Right lobe of liver (tissue), 6 donors: ENCODE measurements around the gene NOM1. TPM values are rescaled to one million over a fixed set of nuclear protein-coding genes. Genes with fewer than 3 reads are reported as not detected.

ENCODE experiments used
- ATAC-seq, 4 donors: fragments of 200-7000 bp; cut with Tn5 transposase; one replicate each; pipeline ENCODE4 v1.9.1; 2020; ENCODE audit warnings: mild to moderate bottlenecking in 4 of 4, moderate library complexity in 4 of 4
- DNase-seq, 3 donors: peaks; one replicate each; pipeline ENCODE4 v3.0.0-alpha.2; 2020
- H3K27ac ChIP-seq, 3 donors: fragments of 200-600 bp; one replicate each; pipeline ENCODE4 v1.8.0; 2022
- H3K27me3 ChIP-seq, 2 donors: fragments of 200-600 bp; one replicate each; pipeline ENCODE4 v1.8.0; 2022
- H3K36me3 ChIP-seq, 4 donors: fragments of 200-600 bp; sonication (generic) in 1 of 4; one replicate each; pipeline versions ENCODE4 v1.5.1 to v1.8.0; 2017 to 2022; ENCODE audit warnings: control low read depth in 1 of 4
- H3K4me1 ChIP-seq, 4 donors: fragments of 200-600 bp; sonication (generic) in 1 of 4; one replicate each; pipeline versions ENCODE4 v1.5.1 to v1.8.0; 2017 to 2022; ENCODE audit warnings: control low read depth in 1 of 4
- H3K4me3 ChIP-seq, 3 donors: fragments of 200-600 bp; one replicate each; pipeline ENCODE4 v1.8.0; 2022
- H3K9me3 ChIP-seq, 4 donors: fragments of 200-600 bp; sonication (generic) in 1 of 4; one replicate each; pipeline versions ENCODE4 v1.5.1 to v1.8.0; 2017 to 2022; ENCODE audit warnings: control low read depth in 1 of 4
- POLR2A ChIP-seq: fragments of 450-650 bp; IDR thresholded peaks from one replicate; pipeline ENCODE4 v1.6.1; 2017; ENCODE audit warnings: antibody characterized with exemption, mild to moderate bottlenecking
- WGBS: methylation state at CpG from one replicate; pipeline ENCODE4 v1.1.6; 2018; ENCODE audit warnings: low coverage, low lambda C conversion rate; ENCODE audit not compliant: insufficient coverage; ENCODE audit errors: missing lambda C conversion rate; 5-methylcytosine and 5-hydroxymethylcytosine counted together
- intact Hi-C, 2 donors: fragments of 100-400 bp; cut with DNase I; formaldehyde crosslinking; loops; one replicate each; pipeline versions ENCODE4 v1.11.2 to v1.14.1; 2022
- total RNA-seq, 6 experiments: library from RNA; depleted of rRNA in 2 of 6; stranded (reverse); fragments of >200 nt in 2 of 6; fragmentation: NEBNext Ultra II Directional in 3 of 6; extraction: Animal tissue kit (Norgen Biotek cat#: 25700) in 3 of 6; gene quantifications; one replicate each; pipeline versions ENCODE4 v1.1.0 to v1.2.4, GENCODE V29; 2016 to 2023
- TF ChIP-seq, protein P1 (sequence below), 4 donors: fragments of 200-600 bp in 3 of 4; fragments of 450-650 bp in 1 of 4; IDR thresholded peaks; one replicate each; pipeline versions ENCODE4 v1.5.1 to v1.8.0; 2016 to 2022; ENCODE audit warnings: antibody characterized with exemption in 4 of 4, mild to moderate bottlenecking in 2 of 4
- donor health status: DM: no; HTN: yes; CAD: no.
- donor health status: DM: no; HTN: no; CAD: no.
- donor health status: DM: no; HTN: no; CAD: no.
- donor health status: DM: no; HTN: yes; CAD: no.
- donor health status: DM: no; HTN: yes; CAD: no.

NOM1 gene
- total RNA-seq, 6 experiments from 2014 or later: 6.1 to 10.2 (median 8.1) TPM

DNA sequence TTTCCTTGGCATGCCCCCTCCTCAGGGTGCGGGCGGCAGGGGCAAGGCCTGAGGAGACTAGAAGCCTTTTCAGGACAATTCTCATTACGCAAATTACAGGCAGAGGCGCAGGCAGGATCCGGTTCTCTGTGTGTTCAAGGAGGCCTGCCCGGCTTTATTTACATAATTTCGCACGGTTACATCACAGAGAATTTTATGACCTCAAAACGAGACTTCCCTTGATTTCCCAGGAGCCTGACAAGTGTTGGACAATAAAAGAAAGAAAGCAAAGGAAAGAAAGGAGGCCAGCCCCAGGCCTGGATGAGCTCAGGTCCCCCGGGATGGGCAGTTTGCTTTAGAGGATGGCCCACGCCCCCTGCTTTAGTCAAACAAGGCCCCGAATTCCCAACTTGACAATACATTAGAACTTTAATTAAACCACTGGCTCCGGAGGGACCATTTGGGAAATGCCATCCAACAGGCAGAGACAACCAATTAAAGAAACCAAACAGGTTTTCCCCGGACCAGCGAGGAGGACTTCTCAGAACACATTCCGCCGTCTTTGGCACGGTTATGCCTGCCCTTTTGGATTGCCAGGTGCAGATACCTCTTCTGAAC lies 58.1 kb downstream of the NOM1 start:
- no peaks in the 10 kb centered on the region for H3K36me3 ChIP-seq
- TF ChIP-seq, protein P1, sequence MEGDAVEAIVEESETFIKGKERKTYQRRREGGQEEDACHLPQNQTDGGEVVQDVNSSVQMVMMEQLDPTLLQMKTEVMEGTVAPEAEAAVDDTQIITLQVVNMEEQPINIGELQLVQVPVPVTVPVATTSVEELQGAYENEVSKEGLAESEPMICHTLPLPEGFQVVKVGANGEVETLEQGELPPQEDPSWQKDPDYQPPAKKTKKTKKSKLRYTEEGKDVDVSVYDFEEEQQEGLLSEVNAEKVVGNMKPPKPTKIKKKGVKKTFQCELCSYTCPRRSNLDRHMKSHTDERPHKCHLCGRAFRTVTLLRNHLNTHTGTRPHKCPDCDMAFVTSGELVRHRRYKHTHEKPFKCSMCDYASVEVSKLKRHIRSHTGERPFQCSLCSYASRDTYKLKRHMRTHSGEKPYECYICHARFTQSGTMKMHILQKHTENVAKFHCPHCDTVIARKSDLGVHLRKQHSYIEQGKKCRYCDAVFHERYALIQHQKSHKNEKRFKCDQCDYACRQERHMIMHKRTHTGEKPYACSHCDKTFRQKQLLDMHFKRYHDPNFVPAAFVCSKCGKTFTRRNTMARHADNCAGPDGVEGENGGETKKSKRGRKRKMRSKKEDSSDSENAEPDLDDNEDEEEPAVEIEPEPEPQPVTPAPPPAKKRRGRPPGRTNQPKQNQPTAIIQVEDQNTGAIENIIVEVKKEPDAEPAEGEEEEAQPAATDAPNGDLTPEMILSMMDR (IDR thresholded peaks at IDR 0.05): no peak
- no peak for TF ChIP-seq POLR2A
- no peak overlapping the region for H3K27ac ChIP-seq
- DNase-seq (no peak), ATAC-seq (no peak)
- H3K4me1 ChIP-seq: peaks cover 0 to 16% (median 0%) of the 10 kb centered on the region in 4 donors
- intact Hi-C loops: no loop called here
- H3K4me3 ChIP-seq: no peak overlapping the region
- no peaks in the 10 kb centered on the region for H3K9me3 ChIP-seq
- 15% methylated on average over 15 of the region's 18 CpGs for WGBS
- peaks cover 0 to 65% of the 10 kb centered on the region in 2 donors for H3K27me3 ChIP-seq

GRCh38 chr7:157008206-157009169 lies 59.0 kb downstream of the NOM1 start:
- intact Hi-C loops: no loop called here
- no peak overlapping the region for H3K4me3 ChIP-seq
- H3K27ac ChIP-seq: no peak overlapping the region
- no peaks in the 10 kb centered on the region for H3K9me3 ChIP-seq
- WGBS: 7% methylated on average over 8 of the region's 35 CpGs
- no peak for DNase-seq
- no peak for ATAC-seq
- peaks cover 0 to 16% (median 0%) of the 10 kb centered on the region in 4 donors for H3K4me1 ChIP-seq
- H3K27me3 ChIP-seq: peaks cover 0 to 62% of the 10 kb centered on the region in 2 donors
- no peaks in the 10 kb centered on the region for H3K36me3 ChIP-seq
- no peak for TF ChIP-seq POLR2A
- TF ChIP-seq, protein P1 (IDR thresholded peaks at IDR 0.05): no peak

DNA sequence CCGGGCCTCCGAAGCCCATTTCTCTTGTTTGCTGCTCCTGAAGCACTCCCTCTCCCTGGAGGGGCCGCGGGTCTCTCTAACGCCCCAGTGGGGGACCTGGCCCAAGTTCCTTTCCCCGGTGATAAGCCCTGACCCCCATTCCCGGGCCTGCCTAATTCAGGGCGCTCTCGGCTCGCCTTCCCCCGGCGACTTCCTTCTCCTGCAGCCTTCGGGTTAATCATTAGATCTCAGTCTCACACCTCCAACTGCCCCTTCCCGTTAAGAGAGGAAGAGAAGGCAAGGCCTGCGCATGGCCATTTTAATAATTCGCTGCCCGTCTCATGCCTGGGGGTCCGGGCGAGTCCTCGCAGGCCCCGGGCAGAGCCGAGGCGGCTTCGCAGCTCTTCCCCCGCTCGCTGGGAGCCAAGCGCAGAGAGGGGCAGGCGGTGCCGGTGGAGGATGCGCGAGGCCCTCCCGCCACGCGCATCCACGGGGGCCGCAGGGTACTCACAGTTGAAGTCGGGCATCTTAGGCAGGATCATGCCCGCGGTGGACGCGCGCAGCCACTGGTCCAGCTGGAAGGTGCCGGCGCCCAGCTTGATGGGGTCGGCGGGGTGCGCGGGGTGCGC lies 59.8 kb downstream of the NOM1 start:
- intact Hi-C loops: no loop called here
- Histone ChIP-seq H3K27ac (no peak overlapping the region), H3K4me3 (no peak overlapping the region), H3K4me1 (peaks cover 0 to 12% (median 0%) of the 10 kb centered on the region in 4 donors), H3K9me3 (no peaks in the 10 kb centered on the region), H3K27me3 (peaks cover 0 to 54% of the 10 kb centered on the region in 2 donors), H3K36me3 (no peaks in the 10 kb centered on the region)
- DNase-seq: peak in 1 of 3 donors; percentile 31
- TF ChIP-seq POLR2A: no peak
- TF ChIP-seq, protein P1 (IDR thresholded peaks at IDR 0.05): no peak
- 2% methylated on average over 30 of the region's 49 CpGs for WGBS
- no peak for ATAC-seq

DNA sequence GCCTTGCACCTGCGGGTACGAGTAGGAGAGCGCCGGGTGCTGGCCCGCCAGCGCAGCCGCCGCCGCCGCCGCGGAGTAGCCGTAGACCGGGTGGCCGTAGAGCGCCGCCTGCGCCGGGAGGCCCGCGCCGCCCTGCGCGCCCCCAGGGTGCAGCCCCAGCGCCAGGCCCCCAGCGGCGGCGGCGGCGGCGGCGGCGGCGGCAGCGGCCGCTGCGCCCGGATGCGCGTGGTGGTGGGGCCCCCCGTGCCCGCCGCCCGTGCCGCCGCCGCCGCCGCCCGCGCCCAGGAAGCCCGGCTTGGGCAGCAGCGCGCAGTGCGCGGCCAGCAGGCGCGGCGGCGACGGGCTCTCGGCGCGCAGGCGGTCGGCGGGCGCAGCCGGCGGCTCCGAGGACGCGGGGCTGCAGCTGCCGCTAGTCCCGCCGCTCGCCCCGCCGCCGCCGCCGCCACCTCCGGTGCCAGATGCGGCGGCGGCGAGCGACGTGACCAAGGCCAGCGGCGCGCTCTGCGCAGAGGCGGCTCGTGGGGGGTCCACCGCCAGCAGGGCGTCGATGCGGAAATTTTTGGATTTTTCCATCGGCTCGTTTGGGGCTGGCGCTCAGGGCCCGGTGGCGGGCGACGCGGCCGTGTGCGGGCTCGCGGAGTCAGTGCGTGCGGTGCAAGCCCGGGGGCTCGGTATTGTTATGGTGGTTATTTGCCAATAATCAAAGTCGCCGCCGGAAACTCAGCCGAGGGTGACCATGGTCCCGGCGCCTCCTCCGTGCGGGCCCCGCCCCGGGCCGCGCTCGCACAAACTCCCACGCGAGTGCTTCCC lies 60.5 kb downstream of the NOM1 start:
- Histone ChIP-seq H3K9me3 (no peaks in the 10 kb centered on the region), H3K4me3 (peak overlapping the region in 2 of 3 donors; percentile 9 to 49), H3K27ac (no peak overlapping the region), H3K4me1 (peaks cover 0 to 12% (median 0%) of the 10 kb centered on the region in 4 donors), H3K27me3 (peaks cover 0 to 49% of the 10 kb centered on the region in 2 donors), H3K36me3 (no peaks in the 10 kb centered on the region)
- ATAC-seq: peak in 1 of 4 donors; percentile 10
- WGBS: 0% methylated on average over 9 of the region's 130 CpGs
- no peak for DNase-seq
- intact Hi-C loops: no loop called here
- TF ChIP-seq, protein P1 (IDR thresholded peaks at IDR 0.05): no peak
- no peak for TF ChIP-seq POLR2A
